Measurements from ENCODE around the gene SESN3. TPM values are rescaled to one million over a fixed set of nuclear protein-coding genes. Genes with fewer than 3 reads are reported as not detected.
A peak's percentile ranks its signal among the peaks of the same experiment; 100 is the strongest.

SESN3 gene
- total RNA-seq, 1 donor from 2014 or later = 79.7 TPM

GRCh38 chr11:95231881-95232605 lies 1.0 kb upstream of the SESN3 start:
- H3K36me3 Mint-ChIP-seq (ENCODE audit: insufficient read depth) = no peaks in the 10 kb centered on the region
- DNase-seq (ENCODE audit: low spot score, unreplicated experiment) = peak; percentile 75
- TF ChIP-seq, protein P1, sequence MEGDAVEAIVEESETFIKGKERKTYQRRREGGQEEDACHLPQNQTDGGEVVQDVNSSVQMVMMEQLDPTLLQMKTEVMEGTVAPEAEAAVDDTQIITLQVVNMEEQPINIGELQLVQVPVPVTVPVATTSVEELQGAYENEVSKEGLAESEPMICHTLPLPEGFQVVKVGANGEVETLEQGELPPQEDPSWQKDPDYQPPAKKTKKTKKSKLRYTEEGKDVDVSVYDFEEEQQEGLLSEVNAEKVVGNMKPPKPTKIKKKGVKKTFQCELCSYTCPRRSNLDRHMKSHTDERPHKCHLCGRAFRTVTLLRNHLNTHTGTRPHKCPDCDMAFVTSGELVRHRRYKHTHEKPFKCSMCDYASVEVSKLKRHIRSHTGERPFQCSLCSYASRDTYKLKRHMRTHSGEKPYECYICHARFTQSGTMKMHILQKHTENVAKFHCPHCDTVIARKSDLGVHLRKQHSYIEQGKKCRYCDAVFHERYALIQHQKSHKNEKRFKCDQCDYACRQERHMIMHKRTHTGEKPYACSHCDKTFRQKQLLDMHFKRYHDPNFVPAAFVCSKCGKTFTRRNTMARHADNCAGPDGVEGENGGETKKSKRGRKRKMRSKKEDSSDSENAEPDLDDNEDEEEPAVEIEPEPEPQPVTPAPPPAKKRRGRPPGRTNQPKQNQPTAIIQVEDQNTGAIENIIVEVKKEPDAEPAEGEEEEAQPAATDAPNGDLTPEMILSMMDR (IDR thresholded peaks at IDR 0.05; ENCODE audit: unreplicated experiment) = no peak
- H3K4me1 Mint-ChIP-seq (ENCODE audit: low read depth) = peaks cover 25% of the 10 kb centered on the region
- H3K27me3 Mint-ChIP-seq = no peaks in the 10 kb centered on the region
- no peaks in the 10 kb centered on the region for H3K9me3 Mint-ChIP-seq (ENCODE audit: low read depth)
- no peak overlapping the region for H3K4me3 Mint-ChIP-seq (ENCODE audit: low read depth)
- no peak overlapping the region for H3K27ac Mint-ChIP-seq

GRCh38 chr11:95230810-95231126 lies 234 bp downstream of the SESN3 start:
- peaks cover 1% of the 10 kb centered on the region for H3K36me3 Mint-ChIP-seq (ENCODE audit: insufficient read depth)
- H3K4me3 Mint-ChIP-seq (ENCODE audit: low read depth) = no peak overlapping the region
- no peaks in the 10 kb centered on the region for H3K9me3 Mint-ChIP-seq (ENCODE audit: low read depth)
- no peak overlapping the region for H3K27ac Mint-ChIP-seq
- TF ChIP-seq, protein P1 (IDR thresholded peaks at IDR 0.05; ENCODE audit: unreplicated experiment) = no peak
- no peaks in the 10 kb centered on the region for H3K27me3 Mint-ChIP-seq
- no peak for DNase-seq (ENCODE audit: low spot score, unreplicated experiment)
- H3K4me1 Mint-ChIP-seq (ENCODE audit: low read depth) = peaks cover 33% of the 10 kb centered on the region

DNA sequence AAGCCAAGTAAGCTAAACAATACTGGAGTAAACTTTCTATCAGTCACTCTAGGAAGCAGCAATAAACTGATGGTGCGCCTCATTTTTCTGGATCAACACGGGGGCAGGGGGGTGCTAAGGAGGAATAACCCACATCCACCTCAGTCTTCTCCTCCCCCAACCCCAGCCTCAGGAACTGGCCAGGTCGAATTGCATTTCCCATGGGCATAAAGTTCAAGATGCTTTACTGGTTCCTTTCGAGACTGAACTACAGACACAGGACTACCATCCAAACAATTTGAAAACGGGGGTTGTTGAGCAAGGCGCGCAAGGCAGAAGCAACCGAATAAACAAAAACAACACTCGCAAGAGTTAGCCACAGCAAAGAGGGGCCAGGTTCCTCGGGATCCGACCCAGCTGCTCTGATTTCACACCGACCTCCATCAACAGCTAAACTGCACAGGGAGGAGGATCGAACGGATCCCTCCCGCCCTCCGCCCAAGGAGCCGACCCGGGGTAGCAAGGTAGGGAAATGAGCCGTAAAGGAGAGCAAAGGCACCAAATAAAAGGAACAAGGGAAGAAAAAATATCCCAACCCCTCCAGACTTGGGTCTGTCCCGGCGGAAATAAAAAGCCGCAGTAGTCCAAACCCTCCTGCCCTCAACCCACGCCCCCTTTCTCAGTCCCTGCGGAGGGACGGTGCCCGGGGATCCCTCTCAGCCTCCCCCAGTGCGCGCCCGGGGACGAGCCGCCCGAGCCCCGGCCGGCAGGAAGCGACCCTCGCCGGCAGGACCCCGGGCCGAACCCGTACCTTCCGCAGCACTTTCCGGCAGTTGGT lies 801 bp downstream of the SESN3 start:
- Mint-ChIP-seq H3K4me1 (ENCODE audit: low read depth) (peaks cover 29% of the 10 kb centered on the region), H3K9me3 (ENCODE audit: low read depth) (no peaks in the 10 kb centered on the region), H3K4me3 (ENCODE audit: low read depth) (no peak overlapping the region), H3K27ac (peak overlapping the region; percentile 97), H3K36me3 (ENCODE audit: insufficient read depth) (peaks cover 1% of the 10 kb centered on the region), H3K27me3 (no peaks in the 10 kb centered on the region)
- DNase-seq (ENCODE audit: low spot score, unreplicated experiment) = peak; percentile 27
- TF ChIP-seq, protein P1 (IDR thresholded peaks at IDR 0.05; ENCODE audit: unreplicated experiment) = no peak

DNA sequence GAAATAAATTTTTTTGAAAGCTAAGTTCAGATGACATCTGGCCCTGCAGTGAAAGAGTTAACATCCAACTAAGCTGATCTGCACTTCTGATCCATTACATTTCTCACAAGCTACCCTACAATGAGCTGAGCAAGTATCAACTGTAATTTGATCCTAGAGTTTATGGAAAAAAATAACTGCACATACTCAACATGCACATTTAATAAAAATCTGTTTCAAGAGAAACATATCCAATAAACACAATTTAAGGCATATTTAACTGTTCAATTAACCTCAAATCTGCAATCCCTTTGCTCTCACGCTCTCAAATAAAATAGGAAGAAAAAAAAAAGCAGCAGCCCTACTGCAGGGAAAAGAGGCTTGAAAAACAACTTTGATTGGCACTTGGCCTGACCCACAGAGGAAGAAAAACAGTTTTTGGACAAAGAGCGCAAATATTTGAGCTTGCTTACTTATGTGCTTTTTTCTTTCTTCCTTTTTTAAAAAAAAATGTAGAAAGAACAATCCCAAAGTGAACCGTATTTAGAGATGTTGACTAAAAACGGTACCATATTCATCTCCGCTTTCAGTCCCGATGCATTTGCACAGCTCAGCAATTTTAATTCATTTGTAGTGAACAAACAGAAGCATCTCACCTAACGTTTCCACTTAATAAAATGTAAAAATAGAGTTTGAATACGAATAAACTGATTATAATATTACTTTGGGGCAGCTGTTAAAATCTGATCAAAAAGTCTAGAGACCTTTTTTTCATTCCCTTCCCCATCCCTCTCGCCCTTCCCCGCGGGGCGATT lies 1.6 kb downstream of the SESN3 start:
- H3K27me3 Mint-ChIP-seq = no peaks in the 10 kb centered on the region
- DNase-seq (ENCODE audit: low spot score, unreplicated experiment) = no peak
- H3K4me1 Mint-ChIP-seq (ENCODE audit: low read depth) = peaks cover 28% of the 10 kb centered on the region
- H3K4me3 Mint-ChIP-seq (ENCODE audit: low read depth) = no peak overlapping the region
- TF ChIP-seq, protein P1 (IDR thresholded peaks at IDR 0.05; ENCODE audit: unreplicated experiment) = no peak
- peaks cover 5% of the 10 kb centered on the region for H3K36me3 Mint-ChIP-seq (ENCODE audit: insufficient read depth)
- no peaks in the 10 kb centered on the region for H3K9me3 Mint-ChIP-seq (ENCODE audit: low read depth)
- peak overlapping the region; percentile 97 for H3K27ac Mint-ChIP-seq
